Activated T-cell treated with anti-CD3 and anti-CD28 coated beads, Interleukin-2, amount 50 U/mL, for 24 hours (primary cell): ENCODE data around the gene TROAP.
"Not testable (repeated sequence)": the region's sequence is repeated elsewhere in the genome, so short reads cannot be mapped to it uniquely, and the experiment has no call there.

ENCODE experiments used
- DNase-seq: peaks from one replicate; pipeline ENCODE4 v3.0.0-alpha.2; 2020
- H3K27ac Mint-ChIP-seq: 2 replicates; pipeline ENCODE4 v1.8.0; 2020; ENCODE audit warnings: mild to moderate bottlenecking, mixed read lengths
- H3K27me3 Mint-ChIP-seq: 2 replicates; pipeline ENCODE4 v1.8.0; 2020; ENCODE audit warnings: mixed read lengths
- H3K36me3 Mint-ChIP-seq: 2 replicates; pipeline ENCODE4 v1.8.0; 2020; ENCODE audit warnings: low read depth, mixed read lengths
- H3K4me1 Mint-ChIP-seq: 2 replicates; pipeline ENCODE4 v1.8.0; 2020; ENCODE audit warnings: low read depth, mixed read lengths
- H3K4me3 Mint-ChIP-seq: 2 replicates; pipeline ENCODE4 v1.8.0; 2020; ENCODE audit warnings: mild to moderate bottlenecking, moderate library complexity, mixed read lengths
- H3K9me3 Mint-ChIP-seq: 2 replicates; pipeline ENCODE4 v1.8.0; 2020; ENCODE audit warnings: mixed read lengths

TROAP gene, protein sequence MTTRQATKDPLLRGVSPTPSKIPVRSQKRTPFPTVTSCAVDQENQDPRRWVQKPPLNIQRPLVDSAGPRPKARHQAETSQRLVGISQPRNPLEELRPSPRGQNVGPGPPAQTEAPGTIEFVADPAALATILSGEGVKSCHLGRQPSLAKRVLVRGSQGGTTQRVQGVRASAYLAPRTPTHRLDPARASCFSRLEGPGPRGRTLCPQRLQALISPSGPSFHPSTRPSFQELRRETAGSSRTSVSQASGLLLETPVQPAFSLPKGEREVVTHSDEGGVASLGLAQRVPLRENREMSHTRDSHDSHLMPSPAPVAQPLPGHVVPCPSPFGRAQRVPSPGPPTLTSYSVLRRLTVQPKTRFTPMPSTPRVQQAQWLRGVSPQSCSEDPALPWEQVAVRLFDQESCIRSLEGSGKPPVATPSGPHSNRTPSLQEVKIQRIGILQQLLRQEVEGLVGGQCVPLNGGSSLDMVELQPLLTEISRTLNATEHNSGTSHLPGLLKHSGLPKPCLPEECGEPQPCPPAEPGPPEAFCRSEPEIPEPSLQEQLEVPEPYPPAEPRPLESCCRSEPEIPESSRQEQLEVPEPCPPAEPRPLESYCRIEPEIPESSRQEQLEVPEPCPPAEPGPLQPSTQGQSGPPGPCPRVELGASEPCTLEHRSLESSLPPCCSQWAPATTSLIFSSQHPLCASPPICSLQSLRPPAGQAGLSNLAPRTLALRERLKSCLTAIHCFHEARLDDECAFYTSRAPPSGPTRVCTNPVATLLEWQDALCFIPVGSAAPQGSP

DNA sequence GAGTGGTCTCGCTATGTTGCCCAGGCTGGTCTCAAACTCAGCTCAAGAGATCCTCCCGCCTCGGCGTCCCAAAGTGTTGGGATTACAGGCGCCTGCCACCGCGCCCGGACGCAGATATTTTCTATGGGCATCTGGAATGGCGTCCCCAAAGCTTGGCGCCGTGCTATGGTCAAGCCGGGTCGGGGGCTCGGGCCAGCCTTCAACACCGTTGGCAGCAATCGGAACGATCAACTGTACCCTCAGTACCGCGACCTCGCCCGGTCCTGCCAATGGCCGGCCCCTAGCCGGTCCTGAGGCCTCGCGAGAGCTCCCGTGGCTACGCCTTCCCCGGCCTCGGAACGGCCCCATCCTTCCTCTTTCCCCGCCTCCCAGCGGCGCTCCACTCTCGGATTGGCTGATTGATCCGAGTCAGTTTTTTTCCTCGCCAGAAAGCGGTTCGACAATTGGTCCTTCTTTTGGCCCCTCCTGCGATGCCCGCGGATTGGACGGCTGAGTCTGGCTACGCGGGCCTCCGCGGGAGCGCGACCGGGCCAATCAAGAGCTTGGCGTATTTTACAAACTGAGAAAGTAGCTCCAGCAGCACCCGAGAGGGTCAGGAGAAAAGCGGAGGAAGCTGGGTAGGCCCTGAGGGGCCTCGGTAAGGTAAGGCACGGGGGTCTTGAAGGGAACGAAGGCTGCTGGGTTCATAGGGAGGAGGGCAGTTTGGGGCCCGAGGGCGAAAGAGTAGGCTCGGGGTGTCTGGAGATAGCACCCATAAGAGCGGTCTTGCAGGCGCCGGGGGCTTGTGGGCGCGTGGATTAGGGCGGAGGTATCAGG, at the start of gene TROAP:
Gene TROAP, plus strand, starts transcription at position 548 of the 816 bp plus-strand sequence. CDS start 354 bp downstream, outside the sequence.
- H3K4me1 Mint-ChIP-seq: peaks cover 20% of the 10 kb centered on the region
- peaks cover 43% of the 10 kb centered on the region for H3K36me3 Mint-ChIP-seq
- no peaks in the 10 kb centered on the region for H3K9me3 Mint-ChIP-seq
- H3K27me3 Mint-ChIP-seq: no peaks in the 10 kb centered on the region
- H3K27ac Mint-ChIP-seq: peak within 1 kb of the TSS; percentile 96
- peak; percentile 95 for DNase-seq
- peak within 1 kb of the TSS; percentile 99 for H3K4me3 Mint-ChIP-seq

- no peak for DNase-seq
- H3K9me3 Mint-ChIP-seq: no peaks in the 10 kb centered on the region
- no peak overlapping the region for H3K4me3 Mint-ChIP-seq
- no peaks in the 10 kb centered on the region for H3K27me3 Mint-ChIP-seq
- no peak overlapping the region for H3K27ac Mint-ChIP-seq
- peaks cover 16% of the 10 kb centered on the region for H3K4me1 Mint-ChIP-seq
- H3K36me3 Mint-ChIP-seq: peaks cover 52% of the 10 kb centered on the region
Observed at GRCh38 chr12:49273726-49274395, 49.2 kb upstream of the TROAP start.

- H3K4me1 Mint-ChIP-seq: peaks cover 10% of the 10 kb centered on the region
- no peak overlapping the region for H3K27ac Mint-ChIP-seq
- H3K36me3 Mint-ChIP-seq: peaks cover 45% of the 10 kb centered on the region
Observed at GRCh38 chr12:49274396-49275069, 48.5 kb upstream of the TROAP start.

GRCh38 chr12:49276304-49277290, 46.5 kb upstream of the TROAP start:
- Mint-ChIP-seq H3K9me3 (no peaks in the 10 kb centered on the region), H3K4me3 (no peak overlapping the region), H3K36me3 (peaks cover 24% of the 10 kb centered on the region)

More at GRCh38 chr12:49274396-49275069, 48.5 kb upstream of the TROAP start:
- Mint-ChIP-seq H3K9me3 (no peaks in the 10 kb centered on the region), H3K4me3 (no peak overlapping the region), H3K27me3 (no peaks in the 10 kb centered on the region)
- DNase-seq: no peak

GRCh38 chr12:49277466-49277865, 45.6 kb upstream of the TROAP start:
- H3K27ac Mint-ChIP-seq: no peak overlapping the region
- peaks cover 16% of the 10 kb centered on the region for H3K36me3 Mint-ChIP-seq
- H3K27me3 Mint-ChIP-seq: no peaks in the 10 kb centered on the region
- no peaks in the 10 kb centered on the region for H3K9me3 Mint-ChIP-seq
- no peak overlapping the region for H3K4me3 Mint-ChIP-seq
- peaks cover 2% of the 10 kb centered on the region for H3K4me1 Mint-ChIP-seq
- DNase-seq: no peak

More at GRCh38 chr12:49276304-49277290, 46.5 kb upstream of the TROAP start:
- Mint-ChIP-seq H3K27me3 (no peaks in the 10 kb centered on the region), H3K4me1 (peaks cover 2% of the 10 kb centered on the region), H3K27ac (no peak overlapping the region)
- no peak for DNase-seq

DNA sequence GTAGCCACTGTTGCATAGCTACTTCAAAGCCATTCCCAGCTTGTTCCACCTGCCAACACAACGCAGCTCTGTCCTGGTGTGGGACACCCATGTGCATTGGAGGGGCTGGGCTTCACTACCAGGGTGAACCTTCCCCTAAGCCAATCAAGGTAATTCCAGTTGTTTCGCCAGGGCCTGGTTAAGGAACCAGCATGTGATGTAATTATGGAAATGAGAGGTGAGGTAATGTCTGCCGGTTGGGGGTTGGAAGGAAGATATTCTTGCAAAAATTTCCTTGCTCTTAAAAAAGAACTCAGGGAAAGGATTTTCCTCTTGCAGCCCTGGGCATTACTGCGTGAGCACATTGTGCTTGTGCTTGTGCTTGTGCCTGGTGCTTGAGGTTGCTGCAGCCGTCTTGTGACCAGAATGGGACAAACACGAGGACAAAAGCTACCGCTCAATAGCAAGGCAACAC, 43.3 kb upstream of the TROAP start:
- DNase-seq: no peak
- Mint-ChIP-seq H3K4me1 (no peaks in the 10 kb centered on the region), H3K27me3 (peaks cover 8% of the 10 kb centered on the region), H3K9me3 (no peaks in the 10 kb centered on the region), H3K4me3 (no peak overlapping the region), H3K36me3 (no peaks in the 10 kb centered on the region), H3K27ac (no peak overlapping the region)

DNA sequence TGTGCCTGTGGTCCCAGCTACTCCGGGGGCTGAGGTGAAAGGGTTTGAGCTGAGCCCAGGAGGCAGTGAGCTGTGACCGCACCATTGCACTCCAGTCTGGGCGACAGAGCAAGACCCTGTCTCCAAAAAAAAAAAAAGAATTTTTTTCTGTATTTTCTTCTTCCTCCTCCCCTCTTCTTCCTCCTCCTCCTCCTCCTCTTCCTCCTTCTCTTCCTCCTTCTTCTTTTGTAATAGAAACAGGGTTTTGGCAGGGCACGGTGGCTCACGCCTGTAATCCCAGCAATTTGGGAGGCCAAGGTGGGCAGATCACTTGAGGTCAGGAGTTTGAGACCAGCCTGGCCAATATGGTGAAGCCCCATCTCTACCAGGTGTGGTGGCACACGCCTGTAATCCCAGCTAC, 42.5 kb upstream of the TROAP start:
- H3K4me3 Mint-ChIP-seq, H3K4me1 Mint-ChIP-seq, H3K9me3 Mint-ChIP-seq, DNase-seq, H3K36me3 Mint-ChIP-seq, H3K27ac Mint-ChIP-seq: not testable (repeated sequence)
- peaks cover 10% of the 10 kb centered on the region for H3K27me3 Mint-ChIP-seq

GRCh38 chr12:49282302-49282701, 40.8 kb upstream of the TROAP start:
- Mint-ChIP-seq H3K4me3 (no peak overlapping the region), H3K9me3 (no peaks in the 10 kb centered on the region), H3K36me3 (no peaks in the 10 kb centered on the region), H3K27me3 (peaks cover 17% of the 10 kb centered on the region), H3K27ac (no peak overlapping the region), H3K4me1 (no peaks in the 10 kb centered on the region)
- no peak for DNase-seq

GRCh38 chr12:49282740-49283375, 40.2 kb upstream of the TROAP start:
- H3K4me1 Mint-ChIP-seq, DNase-seq, H3K9me3 Mint-ChIP-seq, H3K27ac Mint-ChIP-seq, H3K36me3 Mint-ChIP-seq, H3K4me3 Mint-ChIP-seq: not testable (repeated sequence)
- peaks cover 21% of the 10 kb centered on the region for H3K27me3 Mint-ChIP-seq

DNA sequence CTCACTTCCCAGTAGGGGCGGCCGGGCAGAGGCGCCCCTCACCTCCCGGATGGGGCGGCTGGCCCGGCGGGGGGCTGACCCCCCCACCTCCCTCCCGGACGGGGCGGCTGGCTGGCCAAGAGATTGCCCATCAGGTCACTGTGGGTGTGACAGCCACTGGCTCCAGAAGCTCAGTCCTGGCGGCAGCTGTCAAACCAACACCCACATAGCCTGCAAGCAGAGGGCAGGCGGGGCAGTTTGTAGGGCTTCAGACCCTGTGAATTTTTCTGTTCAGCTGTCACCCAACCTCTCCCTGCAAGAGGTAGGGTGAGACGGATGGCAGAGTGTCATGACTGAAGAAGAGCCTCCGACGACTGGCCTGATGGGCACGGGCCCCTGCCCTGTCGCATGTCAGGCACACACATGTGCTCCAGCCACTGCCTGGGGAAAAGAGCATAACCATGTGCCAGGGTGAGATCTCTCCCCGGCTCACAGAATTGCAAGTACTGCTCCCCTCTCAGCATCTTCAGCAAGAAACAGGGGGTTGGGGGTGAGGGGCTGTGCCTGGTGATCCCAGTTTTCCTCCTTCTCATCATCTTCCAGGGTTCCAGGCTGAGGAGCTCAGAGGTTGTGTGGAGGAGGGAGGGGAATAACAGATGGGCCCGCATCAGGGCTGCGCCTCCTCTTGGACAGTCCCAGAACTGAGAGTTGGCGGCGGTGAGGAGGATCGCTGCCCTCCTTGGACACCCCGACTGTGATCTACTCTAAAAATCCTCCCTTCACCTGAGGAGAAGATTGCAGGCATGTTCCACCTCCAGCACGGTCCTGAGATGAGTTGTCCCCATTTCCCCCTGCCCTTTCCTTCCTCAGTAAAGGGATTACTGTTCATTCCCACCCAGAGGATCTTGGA, 39.3 kb upstream of the TROAP start:
- peaks cover 29% of the 10 kb centered on the region for H3K27me3 Mint-ChIP-seq
- H3K36me3 Mint-ChIP-seq: no peaks in the 10 kb centered on the region
- H3K4me3 Mint-ChIP-seq: no peak overlapping the region
- no peak overlapping the region for H3K27ac Mint-ChIP-seq
- no peaks in the 10 kb centered on the region for H3K4me1 Mint-ChIP-seq
- no peaks in the 10 kb centered on the region for H3K9me3 Mint-ChIP-seq
- DNase-seq: no peak

GRCh38 chr12:49284672-49285071, 38.4 kb upstream of the TROAP start:
- Mint-ChIP-seq H3K27ac (no peak overlapping the region), H3K4me3 (no peak overlapping the region), H3K9me3 (no peaks in the 10 kb centered on the region), H3K27me3 (peaks cover 32% of the 10 kb centered on the region), H3K4me1 (no peaks in the 10 kb centered on the region), H3K36me3 (no peaks in the 10 kb centered on the region)
- DNase-seq: no peak
